K562 (cell line): ENCODE results near the gene PET100. TPM values are rescaled to one million over a fixed set of nuclear protein-coding genes. Genes with fewer than 3 reads are reported as not detected.

Experiments used
- ADNP ChIP-seq: fragments of 200-800 bp; sonication (Bioruptor generic); IDR thresholded peaks from 2 replicates; pipeline ENCODE4 v1.6.1; 2016; ENCODE audit warnings: missing genetic modification characterization, missing compliant biosample characterization
- BRD4 ChIP-seq: fragments of 200-600 bp; sonication (generic); IDR thresholded peaks from 2 replicates; pipeline ENCODE4 v1.6.1; 2017; ENCODE audit warnings: inconsistent platforms
- CEBPG ChIP-seq, 3 experiments: fragments of 200-800 bp in 1 of 3; sonication (Bioruptor generic) in 1 of 3; sonication (generic) in 1 of 3; formaldehyde crosslinking in 1 of 3; IDR thresholded peaks in 2 of 3; conservative IDR thresholded peaks in 1 of 3; 2 replicates each; pipeline versions ENCODE4 v1.6.1 to v1.8.0; 2016 to 2022; ENCODE audit warnings: missing compliant biosample characterization in 2 of 3, missing genetic modification characterization in 2 of 3, mild to moderate bottlenecking in 1 of 3, missing genetic modification reagents in 1 of 3
- COPS2 ChIP-seq: fragments of 450-650 bp; conservative IDR thresholded peaks from 2 replicates; pipeline ENCODE4 v1.6.1; 2016; ENCODE audit warnings: mild to moderate bottlenecking, moderate library complexity
- CSDE1 ChIP-seq, 2 experiments: fragments of 450-650 bp; IDR thresholded peaks; 2 replicates each; pipeline ENCODE4 v1.6.1; 2016; ENCODE audit warnings: mild to moderate bottlenecking in 1 of 2
- ESRRB ChIP-seq: fragments of 250-450 bp; sonication (Bioruptor Pico); IDR thresholded peaks from 2 replicates; pipeline ENCODE4 v1.5.0; 2020; ENCODE audit warnings: mild to moderate bottlenecking, moderate library complexity, borderline replicate concordance
- HMG20A ChIP-seq: fragments of 450-650 bp; formaldehyde crosslinking; conservative IDR thresholded peaks from 2 replicates; pipeline ENCODE4 v1.4.0; 2020; ENCODE audit warnings: mild to moderate bottlenecking, mixed read lengths
- MAFG ChIP-seq: fragments of 450-650 bp; conservative IDR thresholded peaks from 2 replicates; pipeline ENCODE4 v1.6.1; 2016; ENCODE audit warnings: missing genetic modification characterization, missing compliant biosample characterization
- NEUROD1 ChIP-seq: fragments of 150-350 bp; IDR thresholded peaks from 2 replicates; pipeline ENCODE4 v1.6.1; 2014; ENCODE audit warnings: borderline replicate concordance, low read length, low read depth; ENCODE audit not compliant: partially characterized antibody
- NRF1 ChIP-seq, 2 experiments: fragments of 450-650 bp; IDR thresholded peaks in 1 of 2; conservative IDR thresholded peaks in 1 of 2; 2 replicates each; pipeline ENCODE4 v1.6.1; 2014; ENCODE audit warnings: mild to moderate bottlenecking in 2 of 2
- SP1 ChIP-seq: sonication (generic); formaldehyde crosslinking; IDR thresholded peaks from 2 replicates; pipeline ENCODE4 v1.8.1; 2022; ENCODE audit warnings: mild to moderate bottlenecking, missing genetic modification reagents
- SRSF7 ChIP-seq: fragments of 200-400 bp; formaldehyde crosslinking; optimal IDR thresholded peaks from 2 replicates; pipeline ENCODE3; 2017; ENCODE audit warnings: mild to moderate bottlenecking, low read depth, low read length
- TCFL5 ChIP-seq: fragments of 250-450 bp; sonication (Bioruptor Pico); conservative IDR thresholded peaks from 2 replicates; pipeline ENCODE4 v1.6.1; 2021; ENCODE audit warnings: mild to moderate bottlenecking, moderate library complexity, matching md5 sums
- ZBTB1 ChIP-seq: sonication (generic); formaldehyde crosslinking; IDR thresholded peaks from 2 replicates; pipeline ENCODE4 v1.8.1; 2023; ENCODE audit warnings: missing genetic modification reagents, low read depth, mild to moderate bottlenecking, borderline replicate concordance
- ZFP30 ChIP-seq: fragments of 250-450 bp; sonication (Bioruptor Pico); IDR thresholded peaks from 2 replicates; pipeline ENCODE4 v1.8.0; 2022; ENCODE audit warnings: moderate library complexity, mild to moderate bottlenecking, inconsistent platforms, borderline replicate concordance
- ZNF324 ChIP-seq: fragments of 250-450 bp; sonication (Bioruptor Pico); IDR thresholded peaks from 2 replicates; pipeline ENCODE4 v1.4.0; 2020; ENCODE audit warnings: mild to moderate bottlenecking
- polyA plus RNA-seq, 8 experiments: library from polyadenylated mRNA; depleted of rRNA in 4 of 8; stranded (reverse) in 5 of 8; unstranded in 3 of 8; fragments of >200 nt; fragmentation: Nextera tagmentation in 2 of 8; fragmentation: Illumina TruSeq in 1 of 8; extraction: Ambion mirVana in 2 of 8; extraction: Trizol in 1 of 8; gene quantifications; 2 replicates each; pipeline versions ENCODE4 v1.2.1 to v1.2.3, GENCODE V29; 2011 to 2014; ENCODE audit warnings: inconsistent platforms in 1 of 8, missing spikeins in 1 of 8
- total RNA-seq, 7 experiments: library from RNA; depleted of rRNA in 6 of 7; stranded (reverse); fragments of >200 nt in 6 of 7; fragmentation: Illumina TruSeq in 2 of 7; extraction: Trizol in 2 of 7; gene quantifications; 2 replicates each; pipeline versions ENCODE4 v1.2.1 to v1.2.3, GENCODE V29; 2011 to 2021; ENCODE audit warnings: low replicate concordance in 1 of 7
- TF ChIP-seq, protein P1 (sequence below): sonication (generic); formaldehyde crosslinking; IDR thresholded peaks from 2 replicates; pipeline ENCODE4 v1.8.0; 2022; ENCODE audit warnings: mild to moderate bottlenecking, missing genetic modification reagents
- TF ChIP-seq, protein P2 (sequence below): fragments of 200-800 bp; sonication (Bioruptor generic); IDR thresholded peaks from 2 replicates; pipeline ENCODE4 v1.6.1; 2016; ENCODE audit warnings: missing genetic modification characterization, missing compliant biosample characterization

The PET100 gene
- total and polyA plus RNA-seq, 9 of the 15 experiments (the other 6 are each of a cell fraction or from before 2014, with no cell fraction given) = 62.3 to 351 (median 98.3) TPM

DNA sequence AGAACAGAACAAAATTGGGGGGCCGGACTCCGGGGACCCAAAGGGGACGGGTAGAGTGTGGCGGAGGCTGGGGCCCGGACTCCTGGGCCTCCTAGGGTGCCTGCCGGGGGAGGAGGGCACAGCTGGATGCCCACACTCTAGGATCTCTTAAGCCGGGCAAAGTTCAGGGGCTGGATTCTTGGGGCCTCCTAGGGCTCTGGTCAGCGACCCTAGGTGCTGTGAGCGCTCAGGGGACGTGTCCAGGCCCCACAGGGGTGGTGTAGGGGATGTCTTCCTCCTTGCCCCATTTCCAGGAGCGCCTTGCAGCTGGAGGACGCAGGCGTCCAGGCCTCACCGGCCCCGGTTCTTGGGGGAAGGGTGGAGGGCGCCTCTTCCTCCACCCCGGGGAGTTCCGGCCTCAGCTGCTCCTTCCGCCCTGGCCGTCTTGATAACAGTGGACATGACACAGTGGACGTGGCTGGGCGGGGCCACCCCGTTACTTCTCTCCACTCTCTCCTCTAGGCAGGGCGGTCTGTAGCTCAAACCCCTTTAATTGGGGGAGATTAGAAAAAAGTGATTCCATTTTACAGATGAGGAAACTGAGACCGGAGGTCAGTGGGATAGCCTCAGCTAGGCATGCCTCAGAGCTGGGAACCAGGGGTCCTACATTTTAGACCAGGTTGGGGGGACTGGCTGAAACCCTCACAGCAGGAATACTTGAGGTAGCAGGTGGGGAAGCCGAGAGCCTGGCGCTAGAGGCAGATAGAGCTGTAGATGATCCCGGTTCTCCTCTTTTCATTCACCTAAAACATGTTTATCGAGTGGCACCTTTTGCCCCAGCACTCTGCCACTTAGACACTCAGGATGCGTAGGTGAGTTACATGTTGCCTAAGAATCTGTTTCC lies 8.0 kb downstream of the PET100 start (continued):
- TF ChIP-seq, protein P1, sequence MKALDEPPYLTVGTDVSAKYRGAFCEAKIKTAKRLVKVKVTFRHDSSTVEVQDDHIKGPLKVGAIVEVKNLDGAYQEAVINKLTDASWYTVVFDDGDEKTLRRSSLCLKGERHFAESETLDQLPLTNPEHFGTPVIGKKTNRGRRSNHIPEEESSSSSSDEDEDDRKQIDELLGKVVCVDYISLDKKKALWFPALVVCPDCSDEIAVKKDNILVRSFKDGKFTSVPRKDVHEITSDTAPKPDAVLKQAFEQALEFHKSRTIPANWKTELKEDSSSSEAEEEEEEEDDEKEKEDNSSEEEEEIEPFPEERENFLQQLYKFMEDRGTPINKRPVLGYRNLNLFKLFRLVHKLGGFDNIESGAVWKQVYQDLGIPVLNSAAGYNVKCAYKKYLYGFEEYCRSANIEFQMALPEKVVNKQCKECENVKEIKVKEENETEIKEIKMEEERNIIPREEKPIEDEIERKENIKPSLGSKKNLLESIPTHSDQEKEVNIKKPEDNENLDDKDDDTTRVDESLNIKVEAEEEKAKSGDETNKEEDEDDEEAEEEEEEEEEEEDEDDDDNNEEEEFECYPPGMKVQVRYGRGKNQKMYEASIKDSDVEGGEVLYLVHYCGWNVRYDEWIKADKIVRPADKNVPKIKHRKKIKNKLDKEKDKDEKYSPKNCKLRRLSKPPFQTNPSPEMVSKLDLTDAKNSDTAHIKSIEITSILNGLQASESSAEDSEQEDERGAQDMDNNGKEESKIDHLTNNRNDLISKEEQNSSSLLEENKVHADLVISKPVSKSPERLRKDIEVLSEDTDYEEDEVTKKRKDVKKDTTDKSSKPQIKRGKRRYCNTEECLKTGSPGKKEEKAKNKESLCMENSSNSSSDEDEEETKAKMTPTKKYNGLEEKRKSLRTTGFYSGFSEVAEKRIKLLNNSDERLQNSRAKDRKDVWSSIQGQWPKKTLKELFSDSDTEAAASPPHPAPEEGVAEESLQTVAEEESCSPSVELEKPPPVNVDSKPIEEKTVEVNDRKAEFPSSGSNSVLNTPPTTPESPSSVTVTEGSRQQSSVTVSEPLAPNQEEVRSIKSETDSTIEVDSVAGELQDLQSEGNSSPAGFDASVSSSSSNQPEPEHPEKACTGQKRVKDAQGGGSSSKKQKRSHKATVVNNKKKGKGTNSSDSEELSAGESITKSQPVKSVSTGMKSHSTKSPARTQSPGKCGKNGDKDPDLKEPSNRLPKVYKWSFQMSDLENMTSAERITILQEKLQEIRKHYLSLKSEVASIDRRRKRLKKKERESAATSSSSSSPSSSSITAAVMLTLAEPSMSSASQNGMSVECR (CRISPR knock-in tag) = no peak
- no peak for TF ChIP-seq TCFL5
- TF ChIP-seq CSDE1 (IDR thresholded peaks at IDR 0.05) = no peak
- no peak for TF ChIP-seq ADNP (tag)
- no peak for TF ChIP-seq SRSF7
- TF ChIP-seq SP1 (CRISPR knock-in tag) = no peak
- no peak for TF ChIP-seq ZNF324 (CRISPR knock-in tag)
- no peak for TF ChIP-seq MAFG (tag)
- TF ChIP-seq HMG20A (CRISPR knock-in tag) = no peak
- TF ChIP-seq ZFP30 (CRISPR knock-in tag) = no peak
- TF ChIP-seq CEBPG (CRISPR knock-in tag; IDR thresholded peaks at IDR 0.05) = no peak
- no peak for TF ChIP-seq CEBPG (tag; conservative IDR thresholded peaks at IDR 0.05 in 1 of 2, IDR thresholded peaks at IDR 0.05 in 1 of 2)
- TF ChIP-seq ZBTB1 (CRISPR knock-in tag) = no peak
- peak in 1 of 2 experiments; percentile 31; a peak in 1 of 4 replicates for TF ChIP-seq NRF1 (conservative IDR thresholded peaks at IDR 0.05 in 1 of 2, IDR thresholded peaks at IDR 0.05 in 1 of 2)
- no peak for TF ChIP-seq COPS2
- TF ChIP-seq, protein P2, sequence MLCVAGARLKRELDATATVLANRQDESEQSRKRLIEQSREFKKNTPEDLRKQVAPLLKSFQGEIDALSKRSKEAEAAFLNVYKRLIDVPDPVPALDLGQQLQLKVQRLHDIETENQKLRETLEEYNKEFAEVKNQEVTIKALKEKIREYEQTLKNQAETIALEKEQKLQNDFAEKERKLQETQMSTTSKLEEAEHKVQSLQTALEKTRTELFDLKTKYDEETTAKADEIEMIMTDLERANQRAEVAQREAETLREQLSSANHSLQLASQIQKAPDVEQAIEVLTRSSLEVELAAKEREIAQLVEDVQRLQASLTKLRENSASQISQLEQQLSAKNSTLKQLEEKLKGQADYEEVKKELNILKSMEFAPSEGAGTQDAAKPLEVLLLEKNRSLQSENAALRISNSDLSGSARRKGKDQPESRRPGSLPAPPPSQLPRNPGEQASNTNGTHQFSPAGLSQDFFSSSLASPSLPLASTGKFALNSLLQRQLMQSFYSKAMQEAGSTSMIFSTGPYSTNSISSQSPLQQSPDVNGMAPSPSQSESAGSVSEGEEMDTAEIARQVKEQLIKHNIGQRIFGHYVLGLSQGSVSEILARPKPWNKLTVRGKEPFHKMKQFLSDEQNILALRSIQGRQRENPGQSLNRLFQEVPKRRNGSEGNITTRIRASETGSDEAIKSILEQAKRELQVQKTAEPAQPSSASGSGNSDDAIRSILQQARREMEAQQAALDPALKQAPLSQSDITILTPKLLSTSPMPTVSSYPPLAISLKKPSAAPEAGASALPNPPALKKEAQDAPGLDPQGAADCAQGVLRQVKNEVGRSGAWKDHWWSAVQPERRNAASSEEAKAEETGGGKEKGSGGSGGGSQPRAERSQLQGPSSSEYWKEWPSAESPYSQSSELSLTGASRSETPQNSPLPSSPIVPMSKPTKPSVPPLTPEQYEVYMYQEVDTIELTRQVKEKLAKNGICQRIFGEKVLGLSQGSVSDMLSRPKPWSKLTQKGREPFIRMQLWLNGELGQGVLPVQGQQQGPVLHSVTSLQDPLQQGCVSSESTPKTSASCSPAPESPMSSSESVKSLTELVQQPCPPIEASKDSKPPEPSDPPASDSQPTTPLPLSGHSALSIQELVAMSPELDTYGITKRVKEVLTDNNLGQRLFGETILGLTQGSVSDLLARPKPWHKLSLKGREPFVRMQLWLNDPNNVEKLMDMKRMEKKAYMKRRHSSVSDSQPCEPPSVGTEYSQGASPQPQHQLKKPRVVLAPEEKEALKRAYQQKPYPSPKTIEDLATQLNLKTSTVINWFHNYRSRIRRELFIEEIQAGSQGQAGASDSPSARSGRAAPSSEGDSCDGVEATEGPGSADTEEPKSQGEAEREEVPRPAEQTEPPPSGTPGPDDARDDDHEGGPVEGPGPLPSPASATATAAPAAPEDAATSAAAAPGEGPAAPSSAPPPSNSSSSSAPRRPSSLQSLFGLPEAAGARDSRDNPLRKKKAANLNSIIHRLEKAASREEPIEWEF (CRISPR knock-in tag) = no peak
- TF ChIP-seq NEUROD1 = no peak
- TF ChIP-seq BRD4 = peak; percentile 88; the same call in 1 of the 2 replicates
- TF ChIP-seq ESRRB (CRISPR knock-in tag) = no peak
